H9 (cell line): ENCODE measurements around the gene HIGD2A. TPM values are rescaled to one million over a fixed set of nuclear protein-coding genes. Genes with fewer than 3 reads are reported as not detected.

Experiments
- DNase-seq: peaks from one replicate; pipeline ENCODE4 v3.0.0-alpha.2; 2017
- H2AFZ ChIP-seq: one replicate; pipeline ENCODE4 v1.6.1; 2013; ENCODE audit warnings: mild to moderate bottlenecking, low read length, control low read depth, moderate library complexity
- H2AK5ac ChIP-seq: 2 replicates; pipeline ENCODE4 v1.6.1; 2013; ENCODE audit warnings: low read length, control low read depth, mixed read lengths; ENCODE audit not compliant: insufficient read length
- H2BK120ac ChIP-seq: one replicate; pipeline ENCODE4 v1.6.1; 2013; ENCODE audit warnings: low read depth, mild to moderate bottlenecking, low read length, control low read depth, inconsistent platforms; ENCODE audit not compliant: poor library complexity, severe bottlenecking
- H2BK12ac ChIP-seq: 2 replicates; pipeline ENCODE4 v1.6.1; 2013; ENCODE audit warnings: low read length, control low read depth, mixed read lengths, low read depth; ENCODE audit not compliant: insufficient read length
- H2BK15ac ChIP-seq: 2 replicates; pipeline ENCODE4 v1.6.1; 2013; ENCODE audit warnings: low read depth, low read length, control low read depth
- H2BK20ac ChIP-seq: one replicate; pipeline ENCODE4 v1.6.1; 2013; ENCODE audit warnings: low read depth, mild to moderate bottlenecking, low read length, control low read depth, inconsistent platforms; ENCODE audit not compliant: poor library complexity, severe bottlenecking
- H2BK5ac ChIP-seq: 2 replicates; pipeline ENCODE4 v1.6.1; 2013; ENCODE audit warnings: low read length, control low read depth, mixed read lengths; ENCODE audit not compliant: insufficient read length
- H3K14ac ChIP-seq: 2 replicates; pipeline ENCODE4 v1.6.1; 2013; ENCODE audit warnings: low read length, control low read depth; ENCODE audit not compliant: insufficient read depth
- H3K18ac ChIP-seq: 2 replicates; pipeline ENCODE4 v1.6.1; 2013; ENCODE audit warnings: low read depth, mild to moderate bottlenecking, mixed read lengths, low read length, control low read depth; ENCODE audit not compliant: insufficient read length
- H3K23ac ChIP-seq: 2 replicates; pipeline ENCODE4 v1.6.1; 2013; ENCODE audit warnings: low read length, control low read depth, mixed read lengths, low read depth; ENCODE audit not compliant: insufficient read length
- H3K23me2 ChIP-seq: 2 replicates; pipeline ENCODE4 v1.6.1; 2013; ENCODE audit warnings: low read depth, mild to moderate bottlenecking, mixed read lengths, low read length, control low read depth; ENCODE audit not compliant: insufficient read length, poor library complexity, severe bottlenecking
- H3K27ac ChIP-seq: 2 replicates; pipeline ENCODE4 v1.5.1; 2013; ENCODE audit warnings: low read length, control low read depth, mixed read lengths, low read depth; ENCODE audit not compliant: insufficient read length
- H3K27me3 ChIP-seq: 2 replicates; pipeline ENCODE4 v1.6.1; 2013; ENCODE audit warnings: low read length, control low read depth, inconsistent platforms; ENCODE audit not compliant: insufficient read depth
- H3K4ac ChIP-seq: 2 replicates; pipeline ENCODE4 v1.6.1; 2013; ENCODE audit warnings: low read depth, mild to moderate bottlenecking, control low read depth, inconsistent platforms, low read length, moderate library complexity
- H3K4me1 ChIP-seq: 2 replicates; pipeline ENCODE4 v1.6.1; 2013; ENCODE audit warnings: low read length, control low read depth, inconsistent platforms; ENCODE audit not compliant: insufficient read depth
- H3K4me2 ChIP-seq: 2 replicates; pipeline ENCODE4 v1.6.1; 2013; ENCODE audit warnings: low read length, control low read depth, mixed read lengths; ENCODE audit not compliant: insufficient read length, insufficient read depth
- H3K56ac ChIP-seq: 2 replicates; pipeline ENCODE4 v1.6.1; 2013; ENCODE audit warnings: low read depth, mild to moderate bottlenecking, mixed read lengths, low read length, control low read depth; ENCODE audit not compliant: insufficient read length
- H3K79me1 ChIP-seq: 2 replicates; pipeline ENCODE4 v1.6.1; 2013; ENCODE audit warnings: low read depth, mild to moderate bottlenecking, moderate library complexity, low read length, control low read depth, inconsistent platforms; ENCODE audit not compliant: insufficient read depth, poor library complexity, severe bottlenecking
- H3K79me2 ChIP-seq: 2 replicates; pipeline ENCODE4 v1.6.1; 2013; ENCODE audit warnings: low read length, control low read depth, inconsistent platforms; ENCODE audit not compliant: insufficient read depth
- H3K9ac ChIP-seq: 2 replicates; pipeline ENCODE4 v1.6.1; 2013; ENCODE audit warnings: low read length, control low read depth, mixed read lengths; ENCODE audit not compliant: insufficient read length; ENCODE audit errors: extremely low read depth
- H3K9me3 ChIP-seq: one replicate; pipeline ENCODE4 v1.6.1; 2013; ENCODE audit warnings: low read depth, low read length, inconsistent platforms; ENCODE audit not compliant: control insufficient read depth
- H3T11ph ChIP-seq: one replicate; pipeline ENCODE4 v1.6.1; 2013; ENCODE audit warnings: mild to moderate bottlenecking, low read length, control low read depth, inconsistent platforms
- H4K20me1 ChIP-seq: one replicate; pipeline ENCODE4 v1.6.1; 2013; ENCODE audit not compliant: control insufficient read depth, insufficient read length, insufficient read depth
- H4K5ac ChIP-seq: 2 replicates; pipeline ENCODE4 v1.6.1; 2013; ENCODE audit warnings: low read depth, mild to moderate bottlenecking, mixed read lengths, low read length, control low read depth; ENCODE audit not compliant: insufficient read length
- H4K8ac ChIP-seq: replicated peaks from 2 replicates; pipeline ENCODE4 v1.6.1; 2013; ENCODE audit warnings: low read length, control low read depth, mixed read lengths, low read depth; ENCODE audit not compliant: insufficient read length
- H4K91ac ChIP-seq: 2 replicates; pipeline ENCODE4 v1.6.1; 2013; ENCODE audit warnings: low read depth, mild to moderate bottlenecking, moderate library complexity, mixed read lengths, low read length, control low read depth; ENCODE audit not compliant: insufficient read length
- H3K27ac Mint-ChIP-seq, 3 experiments: 2 replicates in 2 of 3; 3 replicates in 1 of 3; pipeline ENCODE4 v1.8.0; 2020 to 2021; ENCODE audit warnings: mixed read lengths in 3 of 3, mild to moderate bottlenecking in 1 of 3, moderate library complexity in 1 of 3
- H3K27me3 Mint-ChIP-seq: 2 replicates; pipeline ENCODE4 v1.8.0; 2021; ENCODE audit warnings: low read depth, mild to moderate bottlenecking, moderate library complexity, mixed read lengths
- H3K36me3 Mint-ChIP-seq, 3 experiments: 2 replicates in 2 of 3; 3 replicates in 1 of 3; pipeline ENCODE4 v1.8.0; 2020 to 2021; ENCODE audit warnings: low read depth in 3 of 3, mixed read lengths in 3 of 3; ENCODE audit not compliant: insufficient read depth in 1 of 3
- H3K4me1 Mint-ChIP-seq, 2 experiments: 2 replicates each; pipeline ENCODE4 v1.8.0; 2020; ENCODE audit warnings: mixed read lengths in 2 of 2
- H3K4me3 Mint-ChIP-seq, 2 experiments: 2 replicates in 1 of 2; 3 replicates in 1 of 2; pipeline ENCODE4 v1.8.0; 2020 to 2021; ENCODE audit warnings: mild to moderate bottlenecking in 2 of 2, mixed read lengths in 2 of 2, moderate library complexity in 1 of 2
- H3K9me3 Mint-ChIP-seq, 2 experiments: 2 replicates in 1 of 2; 3 replicates in 1 of 2; pipeline ENCODE4 v1.8.0; 2020; ENCODE audit warnings: mild to moderate bottlenecking in 2 of 2, mixed read lengths in 2 of 2, moderate library complexity in 1 of 2
- WGBS: extraction: QIAGEN DNeasy Blood & Tissue Kit; methylation state at CpG from one replicate; pipeline ENCODE4 v1.1.7; 2013; ENCODE audit warnings: missing lambda C conversion rate, low lambda C conversion rate, mixed read lengths; ENCODE audit not compliant: insufficient read length; ENCODE audit errors: extremely low coverage; 5-methylcytosine and 5-hydroxymethylcytosine counted together
- total RNA-seq: library from RNA; stranded (reverse); gene quantifications from 2 replicates; pipeline ENCODE4 v1.2.1, GENCODE V29; 2021
- TF ChIP-seq, protein P1 (sequence below): fragments of 200-600 bp; sonication (generic); conservative IDR thresholded peaks from 3 replicates; pipeline ENCODE4 v1.8.0; 2021; ENCODE audit warnings: antibody characterized with exemption, mild to moderate bottlenecking

HIGD2A gene
- total RNA-seq, 1 experiment from 2014 or later: 92.3 TPM

GRCh38 chr5:176359658-176360057, 28.9 kb upstream of the HIGD2A start:
- H2AFZ ChIP-seq: no peak overlapping the region
- peaks cover 8% of the 10 kb centered on the region; the same call in 1 of the 2 replicates for H3K79me2 ChIP-seq
- H3K4me3 Mint-ChIP-seq: peak overlapping the region; percentile 75 to 98
- H3K23ac ChIP-seq: no peak overlapping the region
- H3K27me3 ChIP-seq: peaks cover 5% of the 10 kb centered on the region; the same call in 1 of the 2 replicates
- no peak overlapping the region for H2AK5ac ChIP-seq
- no peak overlapping the region for H3K9ac ChIP-seq
- no peak overlapping the region for H3K4me2 ChIP-seq
- no peak overlapping the region for H3K4ac ChIP-seq
- no peak overlapping the region for H3K14ac ChIP-seq
- no peaks in the 10 kb centered on the region for H3K9me3 Mint-ChIP-seq
- H2BK12ac ChIP-seq: no peak overlapping the region
- H3T11ph ChIP-seq: no peak overlapping the region
- DNase-seq: no peak
- no peak overlapping the region for H2BK120ac ChIP-seq
- H3K27ac ChIP-seq: no peak overlapping the region
- TF ChIP-seq, protein P1, sequence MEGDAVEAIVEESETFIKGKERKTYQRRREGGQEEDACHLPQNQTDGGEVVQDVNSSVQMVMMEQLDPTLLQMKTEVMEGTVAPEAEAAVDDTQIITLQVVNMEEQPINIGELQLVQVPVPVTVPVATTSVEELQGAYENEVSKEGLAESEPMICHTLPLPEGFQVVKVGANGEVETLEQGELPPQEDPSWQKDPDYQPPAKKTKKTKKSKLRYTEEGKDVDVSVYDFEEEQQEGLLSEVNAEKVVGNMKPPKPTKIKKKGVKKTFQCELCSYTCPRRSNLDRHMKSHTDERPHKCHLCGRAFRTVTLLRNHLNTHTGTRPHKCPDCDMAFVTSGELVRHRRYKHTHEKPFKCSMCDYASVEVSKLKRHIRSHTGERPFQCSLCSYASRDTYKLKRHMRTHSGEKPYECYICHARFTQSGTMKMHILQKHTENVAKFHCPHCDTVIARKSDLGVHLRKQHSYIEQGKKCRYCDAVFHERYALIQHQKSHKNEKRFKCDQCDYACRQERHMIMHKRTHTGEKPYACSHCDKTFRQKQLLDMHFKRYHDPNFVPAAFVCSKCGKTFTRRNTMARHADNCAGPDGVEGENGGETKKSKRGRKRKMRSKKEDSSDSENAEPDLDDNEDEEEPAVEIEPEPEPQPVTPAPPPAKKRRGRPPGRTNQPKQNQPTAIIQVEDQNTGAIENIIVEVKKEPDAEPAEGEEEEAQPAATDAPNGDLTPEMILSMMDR: no peak
- no peak overlapping the region for H3K27ac Mint-ChIP-seq
- peaks cover 9 to 16% of the 10 kb centered on the region in 2 experiments for H3K4me1 Mint-ChIP-seq
- no peak overlapping the region for H4K91ac ChIP-seq
- H4K20me1 ChIP-seq: no peaks in the 10 kb centered on the region
- no CpG with 5 or more reads among the region's 4 CpGs for WGBS
- no peak overlapping the region for H4K5ac ChIP-seq
- H3K79me1 ChIP-seq: no peaks in the 10 kb centered on the region
- H2BK5ac ChIP-seq: no peak overlapping the region
- peaks cover 6% of the 10 kb centered on the region for H3K23me2 ChIP-seq
- no peak overlapping the region for H4K8ac ChIP-seq
- H3K56ac ChIP-seq: no peak overlapping the region
- no peaks in the 10 kb centered on the region; the same call in 1 of the 2 replicates for H3K4me1 ChIP-seq
- no peak overlapping the region for H2BK15ac ChIP-seq
- H3K18ac ChIP-seq: no peak overlapping the region
- no peaks in the 10 kb centered on the region for H3K9me3 ChIP-seq
- H3K36me3 Mint-ChIP-seq: peaks cover 20 to 48% (median 34%) of the 10 kb centered on the region in 3 experiments
- no peak overlapping the region for H2BK20ac ChIP-seq
- peaks cover 31% of the 10 kb centered on the region for H3K27me3 Mint-ChIP-seq
